DMS114 treated with DMSO at 0.1 percent for 48 hours (cell line): ENCODE results near the gene PANK4.
A peak's percentile ranks its signal among the peaks of the same experiment; 100 is the strongest.
"Not testable (repeated sequence)": the region's sequence is repeated elsewhere in the genome, so short reads cannot be mapped to it uniquely, and the experiment has no call there.

Source experiments
- DNase-seq: peaks from one replicate; lab custom pipeline; 2025; ENCODE audit not compliant: unreplicated experiment; lab: John Stamatoyannopoulos, UW

PANK4 gene

GRCh38 chr1:2525920-2526823 lies at the start of gene PANK4:
TSS of gene PANK4 (minus strand) at chr1:2526596. CDS start at chr1:2526587, 9 bp downstream.
- DNase-seq, result peak; percentile 86

- DNase-seq, result no peak
Measured at GRCh38 chr1:2574350-2574749, 48.0 kb upstream of the PANK4 start.

- DNase-seq, result no peak
Measured at GRCh38 chr1:2573250-2573920, 47.0 kb upstream of the PANK4 start.

GRCh38 chr1:2571348-2571747 lies 45.0 kb upstream of the PANK4 start:
- DNase-seq, result no peak

GRCh38 chr1:2570332-2570731 lies 43.9 kb upstream of the PANK4 start:
- DNase-seq, result no peak

GRCh38 chr1:2569703-2570102 lies 43.3 kb upstream of the PANK4 start:
- DNase-seq, result not testable (repeated sequence)

GRCh38 chr1:2569060-2569459 lies 42.7 kb upstream of the PANK4 start:
- no peak for DNase-seq

- not testable (repeated sequence) for DNase-seq
Measured at GRCh38 chr1:2568187-2568816, 41.9 kb upstream of the PANK4 start.

- DNase-seq, result no peak
Measured at GRCh38 chr1:2567083-2567679, 40.8 kb upstream of the PANK4 start.

GRCh38 chr1:2566101-2567045 lies 40.0 kb upstream of the PANK4 start:
- no peak for DNase-seq

- no peak for DNase-seq
Measured at GRCh38 chr1:2564815-2565374, 38.5 kb upstream of the PANK4 start.

- DNase-seq, result no peak
Measured at GRCh38 chr1:2564006-2564814, 37.8 kb upstream of the PANK4 start.

- DNase-seq, result no peak
Measured at GRCh38 chr1:2563205-2563604, 36.8 kb upstream of the PANK4 start.

- DNase-seq, result no peak
Measured at GRCh38 chr1:2561898-2562895, 35.8 kb upstream of the PANK4 start.

- DNase-seq, result no peak
Measured at GRCh38 chr1:2561446-2561845, 35.0 kb upstream of the PANK4 start.

- no peak for DNase-seq
Measured at GRCh38 chr1:2560299-2561073, 34.1 kb upstream of the PANK4 start.
